Panc1 (cell line): ENCODE measurements around the gene OOEP. TPM values are rescaled to one million over a fixed set of nuclear protein-coding genes. Genes with fewer than 3 reads are reported as not detected.

Experiments used
- ATAC-seq: fragments of 200-7000 bp; cut with Tn5 transposase; 2 replicates; pipeline ENCODE4 v1.9.1; 2020; ENCODE audit warnings: mild to moderate bottlenecking, moderate library complexity
- BruUV-seq: library from RNA; stranded (reverse); fragments of 400-500 nt; replicated peaks from 2 replicates; lab custom pipeline; 2021; lab: Mats Ljungman, UMichigan
- CTCF ChIA-PET: fragments of 300-600 bp; sonication (Branson Sonifier 250); formaldehyde crosslinking; loops from one replicate; lab custom pipeline; 2022; ENCODE audit warnings: antibody characterized with exemption; lab: Charles Lee
- POLR2A ChIA-PET: fragments of 300-600 bp; sonication (Branson Sonifier 250); formaldehyde crosslinking; loops from one replicate; lab custom pipeline; 2022; ENCODE audit warnings: antibody characterized with exemption; lab: Charles Lee
- DNase-seq: peaks from one replicate; pipeline ENCODE4 v3.0.0-alpha.2; 2010; ENCODE audit warnings: low read depth, low spot score
- H3K27ac ChIP-seq: 2 replicates; pipeline ENCODE4 v1.5.1; 2011; ENCODE audit warnings: mild to moderate bottlenecking, low read length, inconsistent platforms
- H3K27me3 ChIP-seq: fragments of 200-500 bp; sonication (Bioruptor generic); 2 replicates; pipeline ENCODE4 v1.6.0; 2014; ENCODE audit warnings: low read length, inconsistent platforms; ENCODE audit not compliant: control insufficient read depth, insufficient read depth
- H3K36me3 ChIP-seq: fragments of 200-500 bp; sonication (Bioruptor generic); 2 replicates; pipeline ENCODE4 v1.5.1; 2014; ENCODE audit warnings: inconsistent platforms, mild to moderate bottlenecking, low read length, moderate library complexity; ENCODE audit not compliant: control insufficient read depth, insufficient read depth
- H3K4me1 ChIP-seq: 2 replicates; pipeline ENCODE4 v1.5.1; 2011; ENCODE audit warnings: inconsistent platforms, mild to moderate bottlenecking, low read length, moderate library complexity; ENCODE audit not compliant: control insufficient read depth, insufficient read depth
- H3K4me3 ChIP-seq, 2 experiments: 2 replicates each; pipeline ENCODE4 v1.5.1; 2011 to 2012; ENCODE audit warnings: low read depth in 2 of 2, low read length in 2 of 2, mild to moderate bottlenecking in 2 of 2, inconsistent platforms in 1 of 2, moderate library complexity in 1 of 2
- H3K9me3 ChIP-seq: fragments of 200-500 bp; sonication (Bioruptor generic); 2 replicates; pipeline ENCODE4 v1.5.1; 2014; ENCODE audit warnings: low read depth, mild to moderate bottlenecking, inconsistent platforms, low read length, moderate library complexity; ENCODE audit not compliant: control insufficient read depth, insufficient read depth
- POLR2AphosphoS5 ChIP-seq: IDR thresholded peaks from 2 replicates; pipeline ENCODE4 v1.6.1; 2012; ENCODE audit warnings: mild to moderate bottlenecking, low read depth, low read length, moderate library complexity
- SIN3A ChIP-seq: IDR thresholded peaks from 2 replicates; pipeline ENCODE4 v1.6.1; 2012; ENCODE audit warnings: low read depth, mild to moderate bottlenecking, low read length, moderate library complexity, borderline replicate concordance; ENCODE audit not compliant: insufficient read depth
- TCF7L2 ChIP-seq: IDR thresholded peaks from 2 replicates; pipeline ENCODE4 v1.6.1; 2011; ENCODE audit warnings: mild to moderate bottlenecking, low read depth, low read length, inconsistent platforms
- in situ Hi-C: cut with HindIII; loops from 2 replicates; pipeline ENCODE4 v1.10.0; 2016; ENCODE audit warnings: low sequenced_read_pairs, low pct_unique_long_range_greater_than_20kb
- intact Hi-C: fragments of 100-400 bp; cut with micrococcal nuclease; formaldehyde crosslinking; loops from one replicate; pipeline ENCODE4 v1.10.0; 2022; ENCODE audit not compliant: unreplicated experiment
- total RNA-seq: library from RNA; stranded (reverse); gene quantifications from one replicate; pipeline ENCODE4 v1.2.1, GENCODE V29; 2021; ENCODE audit not compliant: unreplicated experiment
- TF ChIP-seq, protein P1 (sequence below): fragments of 450-650 bp; IDR thresholded peaks from 2 replicates; pipeline ENCODE4 v1.5.1; 2017; ENCODE audit warnings: mild to moderate bottlenecking
- TF ChIP-seq, protein P2 (sequence below), 2 experiments: IDR thresholded peaks; 2 replicates each; pipeline ENCODE4 v1.6.1; 2011 to 2012; ENCODE audit warnings: low read depth in 2 of 2, control low read depth in 1 of 2, low read length in 1 of 2, mild to moderate bottlenecking in 1 of 2, moderate library complexity in 1 of 2; ENCODE audit not compliant: insufficient read depth in 1 of 2

The OOEP gene
- total RNA-seq, 1 experiment from 2014 or later = 10.6 TPM

DNA sequence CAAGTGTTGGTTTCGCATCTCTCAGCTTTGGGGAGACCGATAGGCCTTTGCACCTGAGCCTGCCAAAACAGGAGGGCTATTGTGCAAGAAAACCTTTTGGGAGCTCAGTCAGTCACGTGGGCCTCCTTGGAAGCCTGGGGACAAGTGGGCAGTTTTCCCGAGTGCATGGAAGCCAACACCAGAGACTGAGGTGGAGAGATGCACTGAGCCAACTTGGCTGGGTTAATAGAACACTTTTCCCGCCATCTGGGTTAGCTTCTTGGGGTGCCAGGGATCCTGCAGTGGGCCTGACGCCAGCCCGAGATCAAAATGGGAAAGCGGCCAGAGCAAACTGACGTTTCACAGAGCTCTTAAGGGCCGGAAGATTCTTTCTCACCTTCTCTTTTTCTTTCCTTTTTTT lies 2.8 kb upstream of the OOEP start:
- in situ Hi-C loops (no loop called here), intact Hi-C loops (no loop called here)
- ChIA-PET CTCF (interaction anchor here (0.5 kb wide), 1 partner anchor 231 kb away, joined by 4 read pairs; no protein-coding TSS in a partner anchor), POLR2A (no interaction called here)
- Histone ChIP-seq H3K4me1 (no peaks in the 10 kb centered on the region), H3K27me3 (no peaks in the 10 kb centered on the region), H3K9me3 (no peaks in the 10 kb centered on the region), H3K36me3 (no peaks in the 10 kb centered on the region), H3K4me3 (no peak overlapping the region), H3K27ac (no peak overlapping the region)
- no peak for DNase-seq
- ATAC-seq = no peak
- TF ChIP-seq, protein P1, sequence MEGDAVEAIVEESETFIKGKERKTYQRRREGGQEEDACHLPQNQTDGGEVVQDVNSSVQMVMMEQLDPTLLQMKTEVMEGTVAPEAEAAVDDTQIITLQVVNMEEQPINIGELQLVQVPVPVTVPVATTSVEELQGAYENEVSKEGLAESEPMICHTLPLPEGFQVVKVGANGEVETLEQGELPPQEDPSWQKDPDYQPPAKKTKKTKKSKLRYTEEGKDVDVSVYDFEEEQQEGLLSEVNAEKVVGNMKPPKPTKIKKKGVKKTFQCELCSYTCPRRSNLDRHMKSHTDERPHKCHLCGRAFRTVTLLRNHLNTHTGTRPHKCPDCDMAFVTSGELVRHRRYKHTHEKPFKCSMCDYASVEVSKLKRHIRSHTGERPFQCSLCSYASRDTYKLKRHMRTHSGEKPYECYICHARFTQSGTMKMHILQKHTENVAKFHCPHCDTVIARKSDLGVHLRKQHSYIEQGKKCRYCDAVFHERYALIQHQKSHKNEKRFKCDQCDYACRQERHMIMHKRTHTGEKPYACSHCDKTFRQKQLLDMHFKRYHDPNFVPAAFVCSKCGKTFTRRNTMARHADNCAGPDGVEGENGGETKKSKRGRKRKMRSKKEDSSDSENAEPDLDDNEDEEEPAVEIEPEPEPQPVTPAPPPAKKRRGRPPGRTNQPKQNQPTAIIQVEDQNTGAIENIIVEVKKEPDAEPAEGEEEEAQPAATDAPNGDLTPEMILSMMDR = no peak
- TF ChIP-seq SIN3A (no peak), TCF7L2 (no peak), POLR2AphosphoS5 (no peak)
- TF ChIP-seq, protein P2, sequence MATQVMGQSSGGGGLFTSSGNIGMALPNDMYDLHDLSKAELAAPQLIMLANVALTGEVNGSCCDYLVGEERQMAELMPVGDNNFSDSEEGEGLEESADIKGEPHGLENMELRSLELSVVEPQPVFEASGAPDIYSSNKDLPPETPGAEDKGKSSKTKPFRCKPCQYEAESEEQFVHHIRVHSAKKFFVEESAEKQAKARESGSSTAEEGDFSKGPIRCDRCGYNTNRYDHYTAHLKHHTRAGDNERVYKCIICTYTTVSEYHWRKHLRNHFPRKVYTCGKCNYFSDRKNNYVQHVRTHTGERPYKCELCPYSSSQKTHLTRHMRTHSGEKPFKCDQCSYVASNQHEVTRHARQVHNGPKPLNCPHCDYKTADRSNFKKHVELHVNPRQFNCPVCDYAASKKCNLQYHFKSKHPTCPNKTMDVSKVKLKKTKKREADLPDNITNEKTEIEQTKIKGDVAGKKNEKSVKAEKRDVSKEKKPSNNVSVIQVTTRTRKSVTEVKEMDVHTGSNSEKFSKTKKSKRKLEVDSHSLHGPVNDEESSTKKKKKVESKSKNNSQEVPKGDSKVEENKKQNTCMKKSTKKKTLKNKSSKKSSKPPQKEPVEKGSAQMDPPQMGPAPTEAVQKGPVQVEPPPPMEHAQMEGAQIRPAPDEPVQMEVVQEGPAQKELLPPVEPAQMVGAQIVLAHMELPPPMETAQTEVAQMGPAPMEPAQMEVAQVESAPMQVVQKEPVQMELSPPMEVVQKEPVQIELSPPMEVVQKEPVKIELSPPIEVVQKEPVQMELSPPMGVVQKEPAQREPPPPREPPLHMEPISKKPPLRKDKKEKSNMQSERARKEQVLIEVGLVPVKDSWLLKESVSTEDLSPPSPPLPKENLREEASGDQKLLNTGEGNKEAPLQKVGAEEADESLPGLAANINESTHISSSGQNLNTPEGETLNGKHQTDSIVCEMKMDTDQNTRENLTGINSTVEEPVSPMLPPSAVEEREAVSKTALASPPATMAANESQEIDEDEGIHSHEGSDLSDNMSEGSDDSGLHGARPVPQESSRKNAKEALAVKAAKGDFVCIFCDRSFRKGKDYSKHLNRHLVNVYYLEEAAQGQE (IDR thresholded peaks at IDR 0.05; ENCODE audit: insufficient read depth in 1 of 2, low read depth in 2 of 2, low read length in 1 of 2) = no peak
- BruUV-seq = no TSS peak

DNA sequence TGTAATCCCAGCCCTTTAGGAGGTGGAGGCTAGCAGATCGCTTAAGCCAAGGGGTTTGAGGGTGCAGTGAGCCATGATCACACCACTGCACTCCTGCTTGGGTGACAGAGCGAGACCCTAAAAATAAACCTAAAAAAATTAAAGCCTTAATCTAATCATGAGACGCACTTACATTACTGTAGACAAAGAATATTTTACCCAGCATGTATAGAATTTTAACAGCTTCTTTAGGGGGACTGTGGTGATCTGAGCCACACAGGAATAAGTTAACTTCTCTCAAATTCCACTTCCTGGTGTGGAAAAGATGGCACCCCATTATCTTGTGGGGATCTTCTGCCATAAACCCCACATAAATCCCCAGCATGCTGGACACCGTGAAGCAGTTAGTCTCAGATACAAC lies 2.3 kb upstream of the OOEP start:
- Histone ChIP-seq H3K27me3 (no peaks in the 10 kb centered on the region), H3K36me3 (no peaks in the 10 kb centered on the region), H3K27ac (no peak overlapping the region), H3K4me1 (no peaks in the 10 kb centered on the region), H3K4me3 (no peak overlapping the region), H3K9me3 (no peaks in the 10 kb centered on the region)
- ATAC-seq = no peak
- POLR2A ChIA-PET = interaction anchor here (0.5 kb wide), 1 partner anchor 266 kb away, joined by 4 read pairs; no protein-coding TSS in a partner anchor
- TF ChIP-seq TCF7L2 (no peak), SIN3A (no peak)
- TF ChIP-seq, protein P2 (IDR thresholded peaks at IDR 0.05; ENCODE audit: insufficient read depth in 1 of 2, low read depth in 2 of 2, low read length in 1 of 2) = no peak
- TF ChIP-seq, protein P1 = no peak
- intact Hi-C loops = no loop called here
- CTCF ChIA-PET = no interaction called here
- in situ Hi-C loops = no loop called here
- BruUV-seq = no TSS peak
- no peak for DNase-seq
